K562 (cell line): ENCODE results near the gene RAPSN. TPM values are rescaled to one million over a fixed set of nuclear protein-coding genes. Genes with fewer than 3 reads are reported as not detected.

Source experiments
- DIDO1 ChIP-seq: fragments of 450-650 bp; IDR thresholded peaks from 2 replicates; pipeline ENCODE4 v1.6.1; 2016; ENCODE audit warnings: low read depth, missing biosample characterization, missing genetic modification characterization
- FOXA3 ChIP-seq, 2 experiments: fragments of 450-650 bp in 1 of 2; sonication (generic) in 1 of 2; formaldehyde crosslinking; IDR thresholded peaks in 1 of 2; conservative IDR thresholded peaks in 1 of 2; 2 replicates each; pipeline versions ENCODE4 v1.4.0 to v1.8.0; 2020 to 2022; ENCODE audit warnings: mild to moderate bottlenecking in 2 of 2, missing genetic modification reagents in 1 of 2
- GABPB1 ChIP-seq: sonication (generic); formaldehyde crosslinking; IDR thresholded peaks from 2 replicates; pipeline ENCODE4 v1.8.0; 2022; ENCODE audit warnings: mild to moderate bottlenecking, missing genetic modification reagents
- NFE2 ChIP-seq: IDR thresholded peaks from 2 replicates; pipeline ENCODE4 v1.6.1; 2014; ENCODE audit warnings: antibody characterized with exemption, low read depth
- NUFIP1 ChIP-seq: fragments of 450-650 bp; IDR thresholded peaks from 2 replicates; pipeline ENCODE4 v1.6.1; 2018; ENCODE audit not compliant: partially characterized antibody
- PML ChIP-seq: IDR thresholded peaks from 2 replicates; pipeline ENCODE4 v1.6.1; 2012; ENCODE audit warnings: low read length, inconsistent platforms
- ZNF175 ChIP-seq: fragments of 200-800 bp; sonication (Bioruptor generic); IDR thresholded peaks from 2 replicates; pipeline ENCODE4 v1.6.1; 2016; ENCODE audit warnings: low read depth, mild to moderate bottlenecking, missing genetic modification characterization, missing compliant biosample characterization
- ZNF717 ChIP-seq: fragments of 250-450 bp; sonication (Bioruptor Pico); IDR thresholded peaks from 2 replicates; pipeline ENCODE4 v1.5.0; 2021
- polyA plus RNA-seq, 8 experiments: library from polyadenylated mRNA; depleted of rRNA in 4 of 8; stranded (reverse) in 5 of 8; unstranded in 3 of 8; fragments of >200 nt; fragmentation: Nextera tagmentation in 2 of 8; fragmentation: Illumina TruSeq in 1 of 8; extraction: Ambion mirVana in 2 of 8; extraction: Trizol in 1 of 8; gene quantifications; 2 replicates each; pipeline versions ENCODE4 v1.2.1 to v1.2.3, GENCODE V29; 2011 to 2014; ENCODE audit warnings: inconsistent platforms in 1 of 8, missing spikeins in 1 of 8
- total RNA-seq, 7 experiments: library from RNA; depleted of rRNA in 6 of 7; stranded (reverse); fragments of >200 nt in 6 of 7; fragmentation: Illumina TruSeq in 2 of 7; extraction: Trizol in 2 of 7; gene quantifications; 2 replicates each; pipeline versions ENCODE4 v1.2.1 to v1.2.3, GENCODE V29; 2011 to 2021; ENCODE audit warnings: low replicate concordance in 1 of 7
- TF ChIP-seq, protein P1 (sequence below): sonication (generic); formaldehyde crosslinking; IDR thresholded peaks from 2 replicates; pipeline ENCODE4 v1.8.1; 2023; ENCODE audit warnings: mild to moderate bottlenecking, missing genetic modification reagents
- TF ChIP-seq, protein P2 (sequence below): fragments of 250-450 bp; sonication (Bioruptor Pico); IDR thresholded peaks from 2 replicates; pipeline ENCODE4 v1.4.0; 2020; ENCODE audit warnings: mild to moderate bottlenecking, moderate library complexity
- TF ChIP-seq, protein P3 (sequence below): sonication (generic); formaldehyde crosslinking; IDR thresholded peaks from 2 replicates; pipeline ENCODE4 v1.8.0; 2022; ENCODE audit warnings: mild to moderate bottlenecking, missing genetic modification reagents
- TF ChIP-seq, protein P4 (sequence below), 3 experiments: fragments of 200-800 bp in 1 of 3; fragments of 250-450 bp in 1 of 3; fragments of 450-650 bp in 1 of 3; sonication (Bioruptor Pico) in 1 of 3; sonication (Bioruptor generic) in 1 of 3; formaldehyde crosslinking in 1 of 3; IDR thresholded peaks; 2 replicates each; pipeline versions ENCODE4 v1.6.1 to v1.8.0; 2016 to 2022; ENCODE audit warnings: mild to moderate bottlenecking in 2 of 3, missing genetic modification characterization in 2 of 3, missing compliant biosample characterization in 1 of 3, moderate library complexity in 1 of 3

RAPSN gene
- total and polyA plus RNA-seq, 9 of the 15 experiments (the other 6 are each of a cell fraction or from before 2014, with no cell fraction given), result 0.06 to 0.11 TPM; not detected in 7

DNA sequence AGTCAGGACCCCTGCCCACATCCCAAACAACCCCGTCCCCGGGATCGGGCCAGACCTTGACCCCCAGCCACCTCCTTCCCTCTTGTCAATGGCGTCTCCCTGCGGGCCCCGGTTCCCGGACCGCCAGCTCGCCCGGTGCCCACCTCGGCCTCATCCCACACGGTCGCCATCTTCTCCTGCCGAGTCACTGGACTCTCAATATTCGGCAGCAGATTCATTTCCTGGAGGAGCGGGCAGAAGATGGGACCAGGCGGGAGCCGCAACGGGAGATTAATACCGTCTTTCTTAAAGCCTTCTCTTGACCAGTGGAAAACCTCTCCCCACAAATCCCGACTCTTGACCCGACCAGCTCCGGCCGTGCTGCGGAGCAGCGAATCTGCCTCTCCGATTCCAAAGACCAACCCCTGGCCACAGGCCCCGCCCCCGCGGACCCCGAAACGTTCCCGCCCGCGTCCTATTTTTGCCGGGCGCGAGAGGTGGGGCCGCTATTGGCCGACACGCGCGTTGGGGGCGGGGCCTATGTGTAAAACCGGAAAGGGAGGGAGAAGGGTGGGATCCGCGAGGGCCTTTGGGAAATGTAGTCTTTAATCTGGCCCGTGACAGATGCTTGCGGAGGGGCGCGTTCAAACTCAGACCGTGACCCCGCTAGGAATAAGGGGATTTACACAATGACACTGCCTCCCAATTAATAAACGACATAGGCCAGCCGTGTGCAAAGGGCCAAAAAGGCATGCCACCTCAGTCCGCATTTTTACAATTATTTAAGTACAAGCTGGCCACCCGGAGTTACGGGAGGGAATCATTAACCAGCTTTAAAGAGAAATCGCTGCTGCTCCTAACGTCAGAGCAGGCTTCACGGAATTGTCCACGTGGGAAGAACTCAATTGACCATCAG lies 22.6 kb downstream of the RAPSN start, which contains the start of gene PSMC3 (continued):
- TF ChIP-seq, protein P1, sequence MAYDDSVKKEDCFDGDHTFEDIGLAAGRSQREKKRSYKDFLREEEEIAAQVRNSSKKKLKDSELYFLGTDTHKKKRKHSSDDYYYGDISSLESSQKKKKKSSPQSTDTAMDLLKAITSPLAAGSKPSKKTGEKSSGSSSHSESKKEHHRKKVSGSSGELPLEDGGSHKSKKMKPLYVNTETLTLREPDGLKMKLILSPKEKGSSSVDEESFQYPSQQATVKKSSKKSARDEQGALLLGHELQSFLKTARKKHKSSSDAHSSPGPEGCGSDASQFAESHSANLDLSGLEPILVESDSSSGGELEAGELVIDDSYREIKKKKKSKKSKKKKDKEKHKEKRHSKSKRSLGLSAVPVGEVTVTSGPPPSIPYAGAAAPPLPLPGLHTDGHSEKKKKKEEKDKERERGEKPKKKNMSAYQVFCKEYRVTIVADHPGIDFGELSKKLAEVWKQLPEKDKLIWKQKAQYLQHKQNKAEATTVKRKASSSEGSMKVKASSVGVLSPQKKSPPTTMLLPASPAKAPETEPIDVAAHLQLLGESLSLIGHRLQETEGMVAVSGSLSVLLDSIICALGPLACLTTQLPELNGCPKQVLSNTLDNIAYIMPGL, result no peak
- TF ChIP-seq, protein P2, sequence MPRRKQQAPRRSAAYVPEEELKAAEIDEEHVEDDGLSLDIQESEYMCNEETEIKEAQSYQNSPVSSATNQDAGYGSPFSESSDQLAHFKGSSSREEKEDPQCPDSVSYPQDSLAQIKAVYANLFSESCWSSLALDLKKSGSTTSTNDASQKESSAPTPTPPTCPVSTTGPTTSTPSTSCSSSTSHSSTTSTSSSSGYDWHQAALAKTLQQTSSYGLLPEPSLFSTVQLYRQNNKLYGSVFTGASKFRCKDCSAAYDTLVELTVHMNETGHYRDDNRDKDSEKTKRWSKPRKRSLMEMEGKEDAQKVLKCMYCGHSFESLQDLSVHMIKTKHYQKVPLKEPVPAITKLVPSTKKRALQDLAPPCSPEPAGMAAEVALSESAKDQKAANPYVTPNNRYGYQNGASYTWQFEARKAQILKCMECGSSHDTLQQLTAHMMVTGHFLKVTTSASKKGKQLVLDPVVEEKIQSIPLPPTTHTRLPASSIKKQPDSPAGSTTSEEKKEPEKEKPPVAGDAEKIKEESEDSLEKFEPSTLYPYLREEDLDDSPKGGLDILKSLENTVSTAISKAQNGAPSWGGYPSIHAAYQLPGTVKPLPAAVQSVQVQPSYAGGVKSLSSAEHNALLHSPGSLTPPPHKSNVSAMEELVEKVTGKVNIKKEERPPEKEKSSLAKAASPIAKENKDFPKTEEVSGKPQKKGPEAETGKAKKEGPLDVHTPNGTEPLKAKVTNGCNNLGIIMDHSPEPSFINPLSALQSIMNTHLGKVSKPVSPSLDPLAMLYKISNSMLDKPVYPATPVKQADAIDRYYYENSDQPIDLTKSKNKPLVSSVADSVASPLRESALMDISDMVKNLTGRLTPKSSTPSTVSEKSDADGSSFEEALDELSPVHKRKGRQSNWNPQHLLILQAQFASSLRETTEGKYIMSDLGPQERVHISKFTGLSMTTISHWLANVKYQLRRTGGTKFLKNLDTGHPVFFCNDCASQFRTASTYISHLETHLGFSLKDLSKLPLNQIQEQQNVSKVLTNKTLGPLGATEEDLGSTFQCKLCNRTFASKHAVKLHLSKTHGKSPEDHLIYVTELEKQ (CRISPR knock-in tag), result no peak
- TF ChIP-seq NUFIP1, result no peak
- TF ChIP-seq, protein P3, sequence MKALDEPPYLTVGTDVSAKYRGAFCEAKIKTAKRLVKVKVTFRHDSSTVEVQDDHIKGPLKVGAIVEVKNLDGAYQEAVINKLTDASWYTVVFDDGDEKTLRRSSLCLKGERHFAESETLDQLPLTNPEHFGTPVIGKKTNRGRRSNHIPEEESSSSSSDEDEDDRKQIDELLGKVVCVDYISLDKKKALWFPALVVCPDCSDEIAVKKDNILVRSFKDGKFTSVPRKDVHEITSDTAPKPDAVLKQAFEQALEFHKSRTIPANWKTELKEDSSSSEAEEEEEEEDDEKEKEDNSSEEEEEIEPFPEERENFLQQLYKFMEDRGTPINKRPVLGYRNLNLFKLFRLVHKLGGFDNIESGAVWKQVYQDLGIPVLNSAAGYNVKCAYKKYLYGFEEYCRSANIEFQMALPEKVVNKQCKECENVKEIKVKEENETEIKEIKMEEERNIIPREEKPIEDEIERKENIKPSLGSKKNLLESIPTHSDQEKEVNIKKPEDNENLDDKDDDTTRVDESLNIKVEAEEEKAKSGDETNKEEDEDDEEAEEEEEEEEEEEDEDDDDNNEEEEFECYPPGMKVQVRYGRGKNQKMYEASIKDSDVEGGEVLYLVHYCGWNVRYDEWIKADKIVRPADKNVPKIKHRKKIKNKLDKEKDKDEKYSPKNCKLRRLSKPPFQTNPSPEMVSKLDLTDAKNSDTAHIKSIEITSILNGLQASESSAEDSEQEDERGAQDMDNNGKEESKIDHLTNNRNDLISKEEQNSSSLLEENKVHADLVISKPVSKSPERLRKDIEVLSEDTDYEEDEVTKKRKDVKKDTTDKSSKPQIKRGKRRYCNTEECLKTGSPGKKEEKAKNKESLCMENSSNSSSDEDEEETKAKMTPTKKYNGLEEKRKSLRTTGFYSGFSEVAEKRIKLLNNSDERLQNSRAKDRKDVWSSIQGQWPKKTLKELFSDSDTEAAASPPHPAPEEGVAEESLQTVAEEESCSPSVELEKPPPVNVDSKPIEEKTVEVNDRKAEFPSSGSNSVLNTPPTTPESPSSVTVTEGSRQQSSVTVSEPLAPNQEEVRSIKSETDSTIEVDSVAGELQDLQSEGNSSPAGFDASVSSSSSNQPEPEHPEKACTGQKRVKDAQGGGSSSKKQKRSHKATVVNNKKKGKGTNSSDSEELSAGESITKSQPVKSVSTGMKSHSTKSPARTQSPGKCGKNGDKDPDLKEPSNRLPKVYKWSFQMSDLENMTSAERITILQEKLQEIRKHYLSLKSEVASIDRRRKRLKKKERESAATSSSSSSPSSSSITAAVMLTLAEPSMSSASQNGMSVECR (CRISPR knock-in tag), result peak; percentile 61
- peak; percentile 96 for TF ChIP-seq GABPB1 (CRISPR knock-in tag)
- peak; percentile 92 for TF ChIP-seq DIDO1 (tag)
- TF ChIP-seq, protein P4, sequence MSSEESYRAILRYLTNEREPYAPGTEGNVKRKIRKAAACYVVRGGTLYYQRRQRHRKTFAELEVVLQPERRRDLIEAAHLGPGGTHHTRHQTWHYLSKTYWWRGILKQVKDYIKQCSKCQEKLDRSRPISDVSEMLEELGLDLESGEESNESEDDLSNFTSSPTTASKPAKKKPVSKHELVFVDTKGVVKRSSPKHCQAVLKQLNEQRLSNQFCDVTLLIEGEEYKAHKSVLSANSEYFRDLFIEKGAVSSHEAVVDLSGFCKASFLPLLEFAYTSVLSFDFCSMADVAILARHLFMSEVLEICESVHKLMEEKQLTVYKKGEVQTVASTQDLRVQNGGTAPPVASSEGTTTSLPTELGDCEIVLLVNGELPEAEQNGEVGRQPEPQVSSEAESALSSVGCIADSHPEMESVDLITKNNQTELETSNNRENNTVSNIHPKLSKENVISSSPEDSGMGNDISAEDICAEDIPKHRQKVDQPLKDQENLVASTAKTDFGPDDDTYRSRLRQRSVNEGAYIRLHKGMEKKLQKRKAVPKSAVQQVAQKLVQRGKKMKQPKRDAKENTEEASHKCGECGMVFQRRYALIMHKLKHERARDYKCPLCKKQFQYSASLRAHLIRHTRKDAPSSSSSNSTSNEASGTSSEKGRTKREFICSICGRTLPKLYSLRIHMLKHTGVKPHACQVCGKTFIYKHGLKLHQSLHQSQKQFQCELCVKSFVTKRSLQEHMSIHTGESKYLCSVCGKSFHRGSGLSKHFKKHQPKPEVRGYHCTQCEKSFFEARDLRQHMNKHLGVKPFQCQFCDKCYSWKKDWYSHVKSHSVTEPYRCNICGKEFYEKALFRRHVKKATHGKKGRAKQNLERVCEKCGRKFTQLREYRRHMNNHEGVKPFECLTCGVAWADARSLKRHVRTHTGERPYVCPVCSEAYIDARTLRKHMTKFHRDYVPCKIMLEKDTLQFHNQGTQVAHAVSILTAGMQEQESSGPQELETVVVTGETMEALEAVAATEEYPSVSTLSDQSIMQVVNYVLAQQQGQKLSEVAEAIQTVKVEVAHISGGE (CRISPR knock-in tag; IDR thresholded peaks at IDR 0.05), result peak in 1 of 3 experiments; percentile 83; a peak in 2 of 6 replicates
- no peak for TF ChIP-seq ZNF717
- TF ChIP-seq FOXA3 (CRISPR knock-in tag; conservative IDR thresholded peaks at IDR 0.05 in 1 of 2, IDR thresholded peaks at IDR 0.05 in 1 of 2), result no peak
- TF ChIP-seq PML, result peak; percentile 84
- TF ChIP-seq ZNF175 (CRISPR knock-in tag), result no peak
- peak; percentile 89 for TF ChIP-seq NFE2
